H1 (cell line): ENCODE measurements around the gene DOK6. TPM values are rescaled to one million over a fixed set of nuclear protein-coding genes. Genes with fewer than 3 reads are reported as not detected.

ENCODE experiments used
- CTCF ChIA-PET: fragments of 300-600 bp; sonication (Branson Sonifier 250); formaldehyde crosslinking; loops from one replicate; lab custom pipeline; 2021; ENCODE audit not compliant: partially characterized antibody; lab: Charles Lee
- POLR2A ChIA-PET: fragments of 300-600 bp; sonication (Branson Sonifier 250); formaldehyde crosslinking; loops from one replicate; lab custom pipeline; 2021; ENCODE audit warnings: inconsistent platforms; ENCODE audit not compliant: partially characterized antibody; lab: Charles Lee
- DNase-seq, 2 experiments: peaks; one replicate each; pipeline versions ENCODE4 v3.0.0 to v3.0.0-alpha.2; 2010 to 2022; ENCODE audit warnings: low spot score in 2 of 2, low read depth in 1 of 2, mixed read lengths in 1 of 2
- FAIRE-seq: peaks from 2 replicates; lab custom pipeline; 2011; peaks lifted over from hg19 to GRCh38; lab: Jason Lieb, UNC
- H2AFZ ChIP-seq: 2 replicates; pipeline ENCODE4 v1.8.1; 2012; ENCODE audit warnings: low read length, inconsistent platforms
- H2AK5ac ChIP-seq: 2 replicates; pipeline ENCODE4 v1.6.1; 2013; ENCODE audit warnings: low read depth, low read length
- H2BK120ac ChIP-seq: replicated peaks from 2 replicates; pipeline ENCODE3; 2013; ENCODE audit warnings: low read depth, low read length, inconsistent platforms
- H2BK12ac ChIP-seq: 2 replicates; pipeline ENCODE4 v1.6.1; 2013; ENCODE audit warnings: low read depth, low read length
- H2BK15ac ChIP-seq: 2 replicates; pipeline ENCODE4 v1.6.1; 2013; ENCODE audit warnings: low read length
- H2BK20ac ChIP-seq: 2 replicates; pipeline ENCODE4 v1.6.1; 2013; ENCODE audit warnings: low read length
- H2BK5ac ChIP-seq: 2 replicates; pipeline ENCODE4 v1.6.1; 2013; ENCODE audit warnings: low read depth, low read length
- H3K14ac ChIP-seq: 2 replicates; pipeline ENCODE4 v1.6.1; 2013; ENCODE audit warnings: inconsistent platforms; ENCODE audit not compliant: insufficient read length
- H3K18ac ChIP-seq: 2 replicates; pipeline ENCODE4 v1.6.1; 2013; ENCODE audit warnings: low read length; ENCODE audit errors: extremely low read depth
- H3K23ac ChIP-seq: 2 replicates; pipeline ENCODE4 v1.6.1; 2013; ENCODE audit warnings: inconsistent platforms; ENCODE audit not compliant: insufficient read length
- H3K23me2 ChIP-seq: 2 replicates; pipeline ENCODE4 v1.6.1; 2013; ENCODE audit warnings: low read depth, low read length
- H3K27ac ChIP-seq: 2 replicates; pipeline ENCODE4 v1.6.1; 2011; ENCODE audit warnings: low read depth, low read length, inconsistent platforms
- H3K27me3 ChIP-seq, 4 experiments: replicated peaks in 1 of 4; 1 replicate in 1 of 4; 2 replicates in 3 of 4; pipeline versions ENCODE4 v1.6.1 to v1.8.1; 2011 to 2013; ENCODE audit warnings: low read length in 3 of 4, mild to moderate bottlenecking in 3 of 4, inconsistent platforms in 2 of 4, mixed read lengths in 2 of 4, moderate library complexity in 1 of 4; ENCODE audit not compliant: control insufficient read depth in 3 of 4, insufficient read depth in 3 of 4; ENCODE audit errors: extremely low read depth in 1 of 4
- H3K36me3 ChIP-seq, 4 experiments: 2 replicates each; pipeline versions ENCODE4 v1.6.1 to v1.8.1; 2011 to 2013; ENCODE audit warnings: mild to moderate bottlenecking in 4 of 4, low read length in 3 of 4, moderate library complexity in 2 of 4, control low read depth in 1 of 4, inconsistent platforms in 1 of 4; ENCODE audit not compliant: insufficient read depth in 4 of 4, control insufficient read depth in 2 of 4
- H3K4ac ChIP-seq: replicated peaks from 2 replicates; pipeline ENCODE3; 2013; ENCODE audit warnings: low read length, low read depth, mixed read lengths, inconsistent platforms; ENCODE audit not compliant: insufficient read length
- H3K4me1 ChIP-seq, 4 experiments: replicated peaks in 1 of 4; 1 replicate in 1 of 4; 2 replicates in 3 of 4; pipeline versions ENCODE4 v1.6.1 to v1.8.1; 2011 to 2013; ENCODE audit warnings: low read length in 3 of 4, inconsistent platforms in 2 of 4, mixed read lengths in 1 of 4; ENCODE audit not compliant: insufficient read depth in 4 of 4, control insufficient read depth in 3 of 4
- H3K4me2 ChIP-seq, 2 experiments: 2 replicates each; pipeline versions ENCODE4 v1.6.1 to v1.8.1; 2011 to 2013; ENCODE audit warnings: low read depth in 2 of 2, low read length in 2 of 2, control low read depth in 1 of 2, inconsistent platforms in 1 of 2, mild to moderate bottlenecking in 1 of 2; ENCODE audit not compliant: insufficient read depth in 1 of 2
- H3K4me3 ChIP-seq, 4 experiments: fragments of 200-600, 300-600 bp in 1 of 4; sonication (generic), shearing (Covaris generic), sonication (Bioruptor Twin) in 1 of 4; 2 replicates each; pipeline versions ENCODE4 v1.5.1 to v1.8.1; 2011 to 2016; ENCODE audit warnings: low read length in 4 of 4, low read depth in 3 of 4, control low read depth in 2 of 4, inconsistent platforms in 2 of 4, mild to moderate bottlenecking in 2 of 4, mixed read lengths in 1 of 4, moderate library complexity in 1 of 4; ENCODE audit not compliant: insufficient read depth in 2 of 4; ENCODE audit errors: extremely low read depth in 1 of 4
- H3K56ac ChIP-seq: replicated peaks from 2 replicates; pipeline ENCODE3; 2013; ENCODE audit warnings: low read depth, mild to moderate bottlenecking, mixed read lengths, low read length, inconsistent platforms; ENCODE audit not compliant: insufficient read length
- H3K79me1 ChIP-seq: 2 replicates; pipeline ENCODE4 v1.6.1; 2013; ENCODE audit warnings: low read depth, low read length, control low read depth
- H3K79me2 ChIP-seq, 2 experiments: 2 replicates each; pipeline versions ENCODE4 v1.6.1 to v1.8.1; 2012 to 2013; ENCODE audit warnings: low read length in 2 of 2, mild to moderate bottlenecking in 2 of 2, inconsistent platforms in 1 of 2; ENCODE audit not compliant: insufficient read depth in 2 of 2, control insufficient read depth in 1 of 2
- H3K9ac ChIP-seq, 4 experiments: replicated peaks in 1 of 4; 1 replicate in 1 of 4; 2 replicates in 3 of 4; pipeline versions ENCODE4 v1.6.1 to v1.8.1; 2011 to 2013; ENCODE audit warnings: low read depth in 3 of 4, low read length in 3 of 4, control low read depth in 2 of 4, mild to moderate bottlenecking in 2 of 4, moderate library complexity in 2 of 4, inconsistent platforms in 1 of 4; ENCODE audit errors: extremely low read depth in 1 of 4
- H3K9me3 ChIP-seq, 2 experiments: 2 replicates each; pipeline versions ENCODE4 v1.6.1 to v1.8.1; 2012 to 2013; ENCODE audit warnings: mild to moderate bottlenecking in 2 of 2, moderate library complexity in 2 of 2, control low read depth in 1 of 2, inconsistent platforms in 1 of 2, low read depth in 1 of 2, low read length in 1 of 2, mixed read lengths in 1 of 2; ENCODE audit not compliant: insufficient read depth in 2 of 2
- H4K20me1 ChIP-seq, 2 experiments: replicated peaks in 1 of 2; 2 replicates each; pipeline versions ENCODE3 to v1.8.1; 2011 to 2013; ENCODE audit warnings: inconsistent platforms in 2 of 2, low read length in 2 of 2, mild to moderate bottlenecking in 1 of 2; ENCODE audit not compliant: insufficient read depth in 2 of 2, control insufficient read depth in 1 of 2
- H4K5ac ChIP-seq: 2 replicates; pipeline ENCODE4 v1.6.1; 2013; ENCODE audit warnings: low read length, low read depth, mixed read lengths, inconsistent platforms; ENCODE audit not compliant: insufficient read length
- H4K8ac ChIP-seq: 2 replicates; pipeline ENCODE4 v1.8.0; 2013; ENCODE audit warnings: mild to moderate bottlenecking, moderate library complexity, low read length, inconsistent platforms; ENCODE audit not compliant: insufficient read depth; ENCODE audit errors: extremely low read depth
- H4K91ac ChIP-seq: replicated peaks from 2 replicates; pipeline ENCODE3; 2013; ENCODE audit warnings: low read length, mixed read lengths, inconsistent platforms; ENCODE audit not compliant: insufficient read length
- EGR1 ChIP-seq: IDR thresholded peaks from 2 replicates; pipeline ENCODE4 v1.6.1; 2011; ENCODE audit warnings: low read depth, low read length, borderline replicate concordance
- JUN ChIP-seq: IDR thresholded peaks from 2 replicates; pipeline ENCODE4 v1.6.1; 2011; ENCODE audit warnings: low read depth, mild to moderate bottlenecking, improper control_type of control experiment, low read length
- NRF1 ChIP-seq: IDR thresholded peaks from 2 replicates; pipeline ENCODE4 v1.6.1; 2011; ENCODE audit warnings: mild to moderate bottlenecking, low read depth, low read length, improper control_type of control experiment
- SIN3A ChIP-seq, 2 experiments: IDR thresholded peaks in 1 of 2; conservative IDR thresholded peaks in 1 of 2; 2 replicates each; pipeline ENCODE4 v1.6.1; 2011 to 2012; ENCODE audit warnings: low read length in 2 of 2, improper control_type of control experiment in 1 of 2, low read depth in 1 of 2, mild to moderate bottlenecking in 1 of 2
- SIX5 ChIP-seq: IDR thresholded peaks from 2 replicates; pipeline ENCODE4 v1.6.1; 2011; ENCODE audit warnings: mild to moderate bottlenecking, low read depth, low read length
- SRF ChIP-seq: IDR thresholded peaks from 2 replicates; pipeline ENCODE4 v1.6.1; 2011; ENCODE audit warnings: mild to moderate bottlenecking, low read depth, low read length, moderate library complexity
- TAF7 ChIP-seq: optimal IDR thresholded peaks from 2 replicates; pipeline ENCODE3; 2011; ENCODE audit warnings: low read depth, mild to moderate bottlenecking, inconsistent platforms, low read length, moderate library complexity, borderline replicate concordance
- WGBS, 2 experiments: shearing (Covaris generic) in 1 of 2; methylation state at CpG; one replicate each; pipeline versions ENCODE4 v1.1.6 to v1.1.7; 2013 to 2015; ENCODE audit warnings: low lambda C conversion rate in 2 of 2, mixed read lengths in 2 of 2, inconsistent platforms in 1 of 2, low coverage in 1 of 2, missing lambda C conversion rate in 1 of 2; ENCODE audit not compliant: insufficient replicate concordance in 2 of 2, insufficient coverage in 1 of 2, insufficient read length in 1 of 2; ENCODE audit errors: extremely low coverage in 1 of 2, missing lambda C conversion rate in 1 of 2; 5-methylcytosine and 5-hydroxymethylcytosine counted together
- polyA plus RNA-seq, 7 experiments: library from polyadenylated mRNA; depleted of rRNA in 3 of 7; stranded (reverse) in 5 of 7; unstranded in 2 of 7; fragments of >200 nt in 5 of 7; fragments of 200-250 nt in 2 of 7; gene quantifications; 1 replicate in 5 of 7; 2 replicates in 1 of 7; 4 replicates in 1 of 7; pipeline versions ENCODE4 v1.2.1 to v1.2.3, GENCODE V29; 2011 to 2013; ENCODE audit warnings: missing spikeins in 2 of 7, mixed read lengths in 2 of 7
- total RNA-seq: library from RNA; stranded (reverse); fragmentation: NEBNext Ultra II Directional; extraction: Animal tissue kit (Norgen Biotek cat#: 25700); gene quantifications from 2 replicates; pipeline ENCODE4 v1.2.1, GENCODE V29; 2021

DOK6 gene
- total and polyA plus RNA-seq, 2 of the 8 experiments (the other 6 are each of a cell fraction or from before 2014, with no cell fraction given), result 0.33 to 0.50 TPM

- Histone ChIP-seq H3K79me1 (no peaks in the 10 kb centered on the region), H4K5ac (no peak overlapping the region), H2BK15ac (no peak overlapping the region), H3K4me3 (no peak overlapping the region), H3K27me3 (no peaks in the 10 kb centered on the region), H3K18ac (no peak overlapping the region), H3K23ac (no peak overlapping the region), H2BK5ac (no peak overlapping the region), H4K8ac (no peak overlapping the region), H2AFZ (no peak overlapping the region), H3K4me2 (no peak overlapping the region), H3K14ac (no peak overlapping the region), H3K4me1 (no peaks in the 10 kb centered on the region), H3K9ac (no peak overlapping the region), H2BK120ac (no peak overlapping the region), H3K9me3 (no peaks in the 10 kb centered on the region), H3K56ac (no peak overlapping the region), H2BK20ac (no peak overlapping the region), H4K91ac (no peak overlapping the region), H2BK12ac (no peak overlapping the region), H3K4ac (no peak overlapping the region), H2AK5ac (no peak overlapping the region), H3K27ac (no peak overlapping the region), H4K20me1 (no peaks in the 10 kb centered on the region), H3K36me3 (no peaks in the 10 kb centered on the region), H3K79me2 (no peaks in the 10 kb centered on the region), H3K23me2 (no peaks in the 10 kb centered on the region)
- DNase-seq (no peak), FAIRE-seq (no peak)
- CTCF ChIA-PET, result no interaction called here
- POLR2A ChIA-PET, result no interaction called here
- WGBS, 2 experiments, result 96% methylated on average over 1 of the region's 1 CpG; no CpG with 5 or more reads in 1 of the 2 experiments
- no peak for TF ChIP-seq SIN3A (conservative IDR thresholded peaks at IDR 0.05 in 1 of 2, IDR thresholded peaks at IDR 0.05 in 1 of 2; ENCODE audit: low read depth in 1 of 2, low read length in 2 of 2)
- no peak for TF ChIP-seq SIX5
- no peak for TF ChIP-seq TAF7
- TF ChIP-seq NRF1, result no peak
- no peak for TF ChIP-seq SRF
- TF ChIP-seq JUN, result no peak
- TF ChIP-seq EGR1, result no peak
These were observed 118.3 kb downstream of the DOK6 start for GRCh38 chr18:69518989-69519388.
